ENCODE results near the gene NTNG1. TPM values are rescaled to one million over a fixed set of nuclear protein-coding genes. Genes with fewer than 3 reads are reported as not detected.

NTNG1 gene
- total RNA-seq, 1 donor from 2014 or later, result 0.83 TPM

- Mint-ChIP-seq H3K27me3 (ENCODE audit: low read depth) (peaks cover 2% of the 10 kb centered on the region), H3K4me1 (peaks cover 14% of the 10 kb centered on the region), H3K4me3 (no peak overlapping the region), H3K27ac (no peak overlapping the region), H3K9me3 (no peaks in the 10 kb centered on the region), H3K36me3 (no peaks in the 10 kb centered on the region)
- TF ChIP-seq, protein P1, sequence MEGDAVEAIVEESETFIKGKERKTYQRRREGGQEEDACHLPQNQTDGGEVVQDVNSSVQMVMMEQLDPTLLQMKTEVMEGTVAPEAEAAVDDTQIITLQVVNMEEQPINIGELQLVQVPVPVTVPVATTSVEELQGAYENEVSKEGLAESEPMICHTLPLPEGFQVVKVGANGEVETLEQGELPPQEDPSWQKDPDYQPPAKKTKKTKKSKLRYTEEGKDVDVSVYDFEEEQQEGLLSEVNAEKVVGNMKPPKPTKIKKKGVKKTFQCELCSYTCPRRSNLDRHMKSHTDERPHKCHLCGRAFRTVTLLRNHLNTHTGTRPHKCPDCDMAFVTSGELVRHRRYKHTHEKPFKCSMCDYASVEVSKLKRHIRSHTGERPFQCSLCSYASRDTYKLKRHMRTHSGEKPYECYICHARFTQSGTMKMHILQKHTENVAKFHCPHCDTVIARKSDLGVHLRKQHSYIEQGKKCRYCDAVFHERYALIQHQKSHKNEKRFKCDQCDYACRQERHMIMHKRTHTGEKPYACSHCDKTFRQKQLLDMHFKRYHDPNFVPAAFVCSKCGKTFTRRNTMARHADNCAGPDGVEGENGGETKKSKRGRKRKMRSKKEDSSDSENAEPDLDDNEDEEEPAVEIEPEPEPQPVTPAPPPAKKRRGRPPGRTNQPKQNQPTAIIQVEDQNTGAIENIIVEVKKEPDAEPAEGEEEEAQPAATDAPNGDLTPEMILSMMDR (IDR thresholded peaks at IDR 0.05; ENCODE audit: unreplicated experiment), result no peak
- no peak for DNase-seq (ENCODE audit: low spot score in 2 of 2, unreplicated experiment in 2 of 2)
Observed at GRCh38 chr1:107483949-107484348, 343.1 kb downstream of the NTNG1 start.

GRCh38 chr1:107486349-107486748 is 345.5 kb downstream of the NTNG1 start:
- Mint-ChIP-seq H3K27me3 (ENCODE audit: low read depth) (peaks cover 3% of the 10 kb centered on the region), H3K4me1 (peaks cover 14% of the 10 kb centered on the region), H3K9me3 (no peaks in the 10 kb centered on the region), H3K36me3 (no peaks in the 10 kb centered on the region), H3K4me3 (no peak overlapping the region), H3K27ac (no peak overlapping the region)
- no peak for DNase-seq (ENCODE audit: low spot score in 2 of 2, unreplicated experiment in 2 of 2)
- TF ChIP-seq, protein P1 (IDR thresholded peaks at IDR 0.05; ENCODE audit: unreplicated experiment), result no peak

DNA sequence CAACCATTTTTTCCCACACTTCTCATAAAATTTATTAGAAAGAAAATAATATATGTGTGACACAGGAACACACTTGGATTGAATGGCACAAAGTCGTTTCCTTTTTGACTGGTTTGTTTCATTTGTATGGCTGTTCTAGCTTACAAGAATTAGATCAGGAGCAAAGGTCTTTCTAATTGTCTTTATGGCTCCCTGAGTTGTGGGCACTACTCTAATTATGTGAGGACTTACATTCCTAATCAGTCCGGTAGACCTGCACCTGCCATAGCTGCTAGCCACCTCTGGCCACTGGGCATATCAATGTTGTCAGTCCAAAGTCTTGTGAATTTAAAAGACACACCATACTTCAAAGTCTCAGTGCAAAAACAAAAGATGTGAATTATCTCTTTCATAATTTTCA is 346.7 kb downstream of the NTNG1 start:
- Mint-ChIP-seq H3K4me1 (peaks cover 9% of the 10 kb centered on the region), H3K4me3 (no peak overlapping the region), H3K27ac (no peak overlapping the region), H3K36me3 (no peaks in the 10 kb centered on the region), H3K27me3 (ENCODE audit: low read depth) (peaks cover 3% of the 10 kb centered on the region), H3K9me3 (no peaks in the 10 kb centered on the region)
- no peak for DNase-seq (ENCODE audit: low spot score in 2 of 2, unreplicated experiment in 2 of 2)
- TF ChIP-seq, protein P1 (IDR thresholded peaks at IDR 0.05; ENCODE audit: unreplicated experiment), result no peak

DNA sequence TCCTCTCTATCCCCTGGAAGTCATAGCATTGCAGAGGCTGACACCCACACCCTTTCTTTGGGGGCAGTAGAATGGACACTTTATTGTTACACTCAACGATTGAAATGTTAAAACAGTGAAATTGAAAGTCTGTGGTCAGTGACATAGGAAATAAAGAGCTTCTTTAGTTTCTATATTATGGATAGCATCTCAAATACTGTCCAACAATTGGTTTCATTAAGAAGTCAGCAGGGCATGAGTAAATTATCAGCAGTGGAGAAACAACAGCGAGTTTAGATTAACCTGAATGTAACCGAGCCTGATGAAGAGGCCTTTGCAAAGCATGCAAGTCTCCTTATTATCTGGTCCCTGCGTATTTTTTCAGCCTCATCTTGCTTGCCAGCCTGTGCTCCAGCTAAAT is 350.7 kb downstream of the NTNG1 start:
- no peaks in the 10 kb centered on the region for H3K36me3 Mint-ChIP-seq
- DNase-seq (ENCODE audit: low spot score in 2 of 2, unreplicated experiment in 2 of 2), result no peak
- H3K4me1 Mint-ChIP-seq, result no peaks in the 10 kb centered on the region
- H3K27ac Mint-ChIP-seq, result no peak overlapping the region
- TF ChIP-seq, protein P1 (IDR thresholded peaks at IDR 0.05; ENCODE audit: unreplicated experiment), result no peak
- H3K4me3 Mint-ChIP-seq, result no peak overlapping the region
- peaks cover 5% of the 10 kb centered on the region for H3K27me3 Mint-ChIP-seq (ENCODE audit: low read depth)
- no peaks in the 10 kb centered on the region for H3K9me3 Mint-ChIP-seq

DNA sequence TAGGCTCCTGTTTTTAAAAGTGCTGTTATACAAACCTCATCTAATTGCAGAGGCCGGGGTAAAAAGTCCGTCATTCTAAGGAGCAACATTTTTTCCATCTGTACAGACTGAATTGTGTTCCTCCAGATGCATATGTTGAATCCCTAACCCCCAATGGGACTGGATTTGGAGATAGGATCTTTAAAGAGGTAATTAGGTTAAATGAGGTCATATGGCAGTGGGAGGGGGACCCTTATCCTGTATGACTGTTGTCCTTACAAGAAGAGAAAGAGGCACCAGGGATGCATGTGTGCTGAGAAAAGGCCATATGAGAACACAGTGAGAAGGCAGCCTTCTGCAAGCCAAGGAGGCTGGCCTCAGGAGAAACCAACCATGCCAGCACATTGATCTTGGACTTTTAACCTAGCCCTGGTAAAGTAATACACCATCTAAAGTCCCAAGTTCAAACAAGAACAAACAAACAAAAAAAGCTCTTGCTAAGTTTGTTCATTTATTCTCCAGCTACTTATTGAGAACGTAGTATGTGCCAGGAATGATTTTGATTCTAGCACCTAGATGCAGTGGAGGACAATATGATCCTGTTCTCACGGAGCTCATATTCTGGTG is 352.4 kb downstream of the NTNG1 start:
- TF ChIP-seq, protein P1 (IDR thresholded peaks at IDR 0.05; ENCODE audit: unreplicated experiment), result no peak
- H3K27ac Mint-ChIP-seq, result no peak overlapping the region
- no peaks in the 10 kb centered on the region for H3K9me3 Mint-ChIP-seq
- H3K4me3 Mint-ChIP-seq, result no peak overlapping the region
- no peak for DNase-seq (ENCODE audit: low spot score in 2 of 2, unreplicated experiment in 2 of 2)
- no peaks in the 10 kb centered on the region for H3K4me1 Mint-ChIP-seq
- peaks cover 5% of the 10 kb centered on the region for H3K27me3 Mint-ChIP-seq (ENCODE audit: low read depth)
- no peaks in the 10 kb centered on the region for H3K36me3 Mint-ChIP-seq

- DNase-seq (ENCODE audit: low spot score in 2 of 2, unreplicated experiment in 2 of 2), result no peak
- Mint-ChIP-seq H3K4me1 (no peaks in the 10 kb centered on the region), H3K9me3 (no peaks in the 10 kb centered on the region), H3K27me3 (ENCODE audit: low read depth) (peaks cover 2% of the 10 kb centered on the region), H3K4me3 (no peak overlapping the region), H3K27ac (no peak overlapping the region), H3K36me3 (no peaks in the 10 kb centered on the region)
- TF ChIP-seq, protein P1 (IDR thresholded peaks at IDR 0.05; ENCODE audit: unreplicated experiment), result no peak
Observed at GRCh38 chr1:107494061-107494460, 353.2 kb downstream of the NTNG1 start.
